NK-92 treated with Interleukin-12 subunit alpha and Interleukin-12 subunit beta, amount 100 ng/mL, for 24 hours (cell line): Measurements from ENCODE around the gene AKT3.
"Not testable (repeated sequence)": the region's sequence is repeated elsewhere in the genome, so short reads cannot be mapped to it uniquely, and the experiment has no call there.

Source experiments
- DNase-seq: peaks from one replicate; lab custom pipeline; 2025; lab: John Stamatoyannopoulos, UW

Gene AKT3

DNA sequence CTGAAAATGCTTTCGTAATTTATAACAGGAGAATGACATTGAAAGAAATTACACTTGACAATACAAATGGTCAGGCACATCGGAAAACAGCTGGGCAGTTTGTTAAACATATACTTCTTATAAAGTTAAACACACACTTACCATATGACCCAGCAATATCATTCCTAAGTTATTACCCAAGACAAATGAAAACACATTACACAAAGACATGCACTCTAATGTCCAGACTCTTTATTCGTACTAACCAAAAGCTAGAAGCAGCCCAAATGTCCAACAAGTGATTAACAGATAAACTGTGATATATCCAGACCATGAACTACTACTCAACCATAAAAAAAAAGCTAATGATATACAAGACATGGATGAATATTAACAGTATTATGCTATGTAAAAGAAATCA is 8.5 kb downstream of the AKT3 start:
- no peak for DNase-seq

DNA sequence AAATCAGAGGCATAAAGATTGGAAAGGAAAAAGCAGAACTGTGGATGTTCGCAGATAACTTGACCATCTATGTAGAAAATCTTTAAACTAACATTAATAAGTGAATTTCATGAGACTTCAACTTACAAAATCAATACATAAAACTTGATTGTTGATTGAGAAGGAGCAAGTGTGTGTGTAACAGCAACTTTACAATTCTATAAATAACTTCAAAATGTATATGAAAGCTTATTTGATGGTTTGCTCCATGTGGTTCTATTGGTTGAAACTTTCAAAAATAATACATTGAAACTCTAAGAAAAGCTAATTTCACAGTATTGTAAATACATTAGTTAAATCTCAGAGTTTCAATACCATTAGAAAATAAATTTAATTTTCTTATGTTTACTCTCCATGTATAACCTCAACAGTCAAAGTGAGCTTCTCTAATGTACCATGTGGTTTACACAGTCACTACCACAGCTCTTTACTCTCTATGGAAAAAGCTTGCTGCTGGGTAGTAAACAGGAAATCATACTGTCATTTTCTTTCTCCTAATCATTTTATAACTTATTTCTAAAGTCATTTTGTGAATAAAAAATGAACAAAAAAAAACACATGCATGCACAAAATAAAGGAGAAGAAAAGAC is 12.0 kb downstream of the AKT3 start:
- DNase-seq: no peak

DNA sequence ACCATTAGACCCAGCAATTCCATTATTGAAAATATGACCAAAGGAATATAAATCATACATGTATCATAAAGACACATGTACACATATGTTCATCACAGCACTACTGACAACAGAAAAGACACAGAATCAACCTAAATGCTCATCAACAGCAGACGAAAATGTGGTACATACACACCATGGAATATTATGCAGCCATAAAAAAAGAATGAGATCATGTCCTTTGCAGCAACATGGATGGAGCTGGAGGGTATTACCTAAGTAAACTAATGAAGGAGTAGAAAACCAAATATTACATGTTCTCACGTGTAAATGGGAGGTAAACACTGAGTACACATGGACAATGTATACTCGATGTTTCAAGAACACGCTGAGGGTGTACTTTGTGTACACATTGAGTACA is 15.9 kb downstream of the AKT3 start:
- DNase-seq: no peak

DNA sequence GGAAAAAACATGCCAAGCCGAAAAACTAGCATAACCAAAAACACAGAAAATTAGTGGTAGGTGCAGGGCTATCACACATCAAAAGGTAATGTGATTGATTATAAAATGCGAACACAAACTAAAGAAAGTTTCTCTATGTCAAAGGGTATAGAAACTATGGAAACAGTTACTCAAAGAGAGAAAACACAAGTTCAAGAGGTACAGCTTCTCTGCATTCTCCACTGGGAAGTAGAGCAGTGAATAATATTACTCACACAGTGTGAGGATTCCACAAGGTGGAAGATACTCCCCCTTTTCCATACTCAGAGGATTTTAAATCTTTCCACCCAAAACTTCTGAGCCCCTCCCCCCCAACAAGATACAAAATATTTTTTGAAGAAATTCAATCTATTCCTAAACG is 18.6 kb downstream of the AKT3 start:
- DNase-seq: no peak

DNA sequence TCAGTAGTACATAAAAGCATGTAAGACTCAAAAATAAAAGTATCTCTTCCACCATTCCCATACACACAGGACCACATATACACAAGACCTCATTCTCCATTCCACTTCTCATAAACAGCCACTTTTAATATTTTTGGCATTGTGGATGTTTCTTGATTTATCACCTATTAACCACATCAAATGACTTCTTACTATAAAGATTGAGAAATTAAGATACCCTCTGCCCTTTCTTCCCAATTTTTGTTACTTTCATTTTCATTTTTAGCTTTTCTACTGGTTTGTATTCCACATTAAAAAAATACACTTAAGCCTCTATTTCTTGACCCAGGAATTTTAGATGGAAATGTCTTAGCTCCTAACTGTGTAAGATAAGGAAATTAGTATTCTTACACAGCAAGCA is 22.8 kb downstream of the AKT3 start:
- no peak for DNase-seq

DNA sequence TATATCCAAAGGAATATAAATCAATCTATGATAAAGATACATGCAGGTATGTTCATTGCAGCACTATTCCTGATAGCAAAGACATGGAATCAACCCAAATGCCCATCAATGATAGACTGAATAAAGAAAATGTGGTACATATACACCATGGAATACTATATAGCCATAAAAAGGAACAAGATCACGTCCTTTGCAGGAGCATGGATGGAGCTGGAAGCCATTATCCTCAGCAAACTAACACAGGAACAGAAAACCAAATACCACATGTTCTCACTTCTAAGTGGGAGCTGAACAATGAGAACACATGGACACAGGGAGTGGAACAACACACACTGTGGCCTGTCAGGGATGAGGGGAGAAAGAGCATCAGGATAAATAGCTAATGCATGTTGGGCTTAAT is 25.1 kb downstream of the AKT3 start:
- DNase-seq: not testable (repeated sequence)

DNA sequence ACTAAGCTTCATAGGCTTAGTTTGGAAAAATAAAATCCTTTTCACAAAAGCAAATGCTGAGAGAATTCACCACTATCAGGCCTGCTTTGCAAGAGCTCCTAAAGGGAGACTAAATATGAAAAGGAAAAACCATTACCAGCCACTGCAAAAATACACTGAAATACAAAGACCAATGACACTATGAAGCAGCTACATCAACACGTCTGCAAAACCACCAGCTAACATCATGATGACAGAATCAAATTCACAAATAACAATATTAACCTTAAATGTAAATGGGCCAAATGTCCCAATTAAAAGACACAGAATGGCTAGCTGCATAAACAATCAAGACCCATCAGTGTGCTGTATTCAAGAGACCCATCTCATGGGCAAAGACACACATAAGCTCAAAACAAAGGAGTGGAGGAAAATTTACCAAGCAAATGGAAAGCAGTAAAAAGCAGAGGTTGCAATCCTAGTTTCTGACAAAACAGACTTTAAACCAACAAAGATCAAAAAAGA is 28.8 kb downstream of the AKT3 start:
- no peak for DNase-seq

DNA sequence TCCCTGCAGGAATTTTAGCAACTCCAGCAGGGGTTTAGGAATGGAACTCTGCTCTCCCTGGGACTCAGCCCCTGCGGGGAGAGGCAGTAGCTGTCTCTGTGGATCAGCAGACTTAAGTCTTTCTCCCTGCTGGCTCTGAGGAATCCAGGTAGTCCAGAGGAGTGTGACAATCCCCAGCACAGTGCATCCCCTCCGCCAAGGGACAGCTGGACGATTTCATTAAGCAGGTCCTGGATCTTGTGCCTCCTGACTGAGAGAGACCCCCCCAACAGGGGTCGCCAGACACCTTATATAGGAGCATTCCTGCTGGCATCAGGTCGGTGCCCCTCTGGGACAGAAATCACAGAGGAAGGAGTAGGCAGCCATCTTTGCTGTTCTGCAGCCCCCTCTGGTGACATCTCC is 30.6 kb downstream of the AKT3 start:
- DNase-seq: no peak

DNA sequence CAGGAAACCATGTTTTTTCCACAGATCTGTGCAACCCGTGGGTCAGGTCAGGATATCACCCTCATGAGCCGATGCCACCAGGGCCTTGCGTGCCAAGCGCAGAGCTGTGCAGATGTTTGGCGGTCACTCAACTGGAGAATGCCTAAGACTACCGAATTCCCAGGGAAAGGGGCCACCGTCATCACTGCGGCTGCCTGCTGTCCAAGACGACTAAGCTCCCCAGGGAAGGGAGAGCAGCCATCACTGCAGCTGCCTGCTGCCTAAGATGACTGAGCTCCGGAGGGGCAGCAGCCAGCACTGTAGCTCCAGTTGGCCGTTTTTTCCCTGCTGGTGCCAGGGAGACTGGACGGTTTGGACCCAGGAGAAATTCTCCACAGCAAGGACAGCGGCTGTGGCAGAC is 31.1 kb downstream of the AKT3 start:
- DNase-seq: no peak

DNA sequence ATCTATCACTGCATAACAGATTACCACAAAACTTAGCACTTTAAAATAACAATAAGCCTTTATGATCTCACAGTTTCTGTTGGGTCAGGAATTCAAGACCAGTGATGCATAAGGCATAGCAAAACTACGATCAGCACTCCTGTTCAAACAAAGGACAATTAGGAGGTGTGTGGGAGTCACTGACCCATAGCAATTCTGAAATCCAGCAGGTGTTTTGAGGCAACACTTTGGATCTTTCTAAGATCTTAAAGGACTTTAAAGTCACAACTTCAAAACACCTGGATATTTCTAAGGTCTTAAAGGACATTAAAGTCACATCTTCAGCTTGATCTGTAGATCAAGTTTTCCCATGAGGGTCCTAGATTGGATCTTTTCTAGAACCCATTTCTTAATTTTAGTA is 35.3 kb downstream of the AKT3 start:
- DNase-seq: no peak

DNA sequence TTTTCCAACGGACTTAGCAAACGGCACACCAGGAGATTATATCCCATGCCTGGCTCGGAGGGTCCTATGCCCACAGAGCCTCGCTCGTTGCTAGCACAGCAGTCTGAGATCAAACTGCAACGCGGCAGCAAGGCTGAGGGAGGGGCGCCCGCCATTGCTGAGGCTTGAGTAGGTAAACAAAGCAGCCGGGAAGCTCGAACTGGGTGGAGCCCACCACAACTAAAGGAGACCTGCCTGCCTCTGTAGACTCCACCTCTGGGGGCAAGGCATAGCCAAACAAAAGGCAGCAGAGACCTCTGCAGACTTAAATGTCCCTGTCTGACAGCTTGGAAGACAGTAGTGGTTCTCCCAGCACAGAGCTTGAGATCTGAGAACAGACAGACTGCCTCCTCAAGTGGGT is 42.7 kb downstream of the AKT3 start:
- DNase-seq: not testable (repeated sequence)

DNA sequence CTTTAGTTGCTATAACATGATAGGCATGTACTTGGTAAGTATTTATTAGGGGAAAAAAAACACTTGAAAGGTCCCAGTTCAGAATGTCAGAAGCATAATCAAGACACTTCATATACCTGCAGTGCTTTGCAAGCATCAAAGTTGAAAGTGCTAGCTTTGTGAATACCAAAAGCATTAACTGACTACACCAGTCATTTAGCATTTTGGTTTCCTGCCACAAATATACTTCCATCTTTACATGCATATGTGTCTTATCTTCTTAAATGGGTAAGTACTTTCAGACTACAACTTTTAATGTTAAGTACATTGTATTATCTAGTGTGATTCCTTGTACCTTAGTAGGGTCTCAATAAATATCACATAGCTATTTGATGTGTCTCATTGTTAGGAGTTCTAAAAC is 43.7 kb downstream of the AKT3 start:
- no peak for DNase-seq

DNA sequence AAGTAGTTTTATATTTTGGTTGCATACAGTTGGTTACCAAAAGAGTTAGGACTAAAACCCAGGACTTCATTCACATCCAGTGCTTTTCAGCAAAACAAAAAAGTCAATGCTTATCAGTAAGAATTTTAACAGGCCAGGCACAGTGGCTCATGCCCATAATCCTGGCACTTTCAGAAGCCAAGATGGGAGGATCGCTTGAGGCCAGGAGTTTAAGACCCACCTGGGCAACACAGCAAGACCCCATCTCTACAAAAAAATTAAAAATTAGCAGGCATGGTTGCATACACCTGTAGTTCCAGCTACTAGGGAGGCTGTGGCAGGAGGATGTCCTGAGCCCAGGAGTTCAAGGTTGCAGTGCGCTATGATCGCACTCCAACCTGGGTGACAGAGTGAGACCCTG is 47.3 kb downstream of the AKT3 start:
- no peak for DNase-seq

DNA sequence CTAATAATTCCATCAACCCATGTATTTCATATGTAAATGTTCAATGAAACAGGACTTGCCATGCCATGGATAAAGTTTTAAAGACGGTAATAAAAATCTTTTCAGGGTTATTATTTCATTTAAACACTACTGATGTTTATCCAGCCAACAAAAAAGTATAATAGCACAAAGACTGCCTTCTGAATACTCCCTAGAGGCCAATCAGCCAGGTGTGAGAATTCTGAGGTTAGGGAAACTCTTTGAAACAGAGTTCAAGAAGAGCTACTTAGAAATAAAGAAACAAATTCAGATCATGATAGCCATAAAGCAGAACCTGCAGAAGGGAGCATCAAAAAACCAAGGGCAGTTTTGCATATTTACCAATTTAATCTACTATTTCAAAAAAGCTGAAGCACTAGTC is 48.7 kb downstream of the AKT3 start:
- no peak for DNase-seq

DNA sequence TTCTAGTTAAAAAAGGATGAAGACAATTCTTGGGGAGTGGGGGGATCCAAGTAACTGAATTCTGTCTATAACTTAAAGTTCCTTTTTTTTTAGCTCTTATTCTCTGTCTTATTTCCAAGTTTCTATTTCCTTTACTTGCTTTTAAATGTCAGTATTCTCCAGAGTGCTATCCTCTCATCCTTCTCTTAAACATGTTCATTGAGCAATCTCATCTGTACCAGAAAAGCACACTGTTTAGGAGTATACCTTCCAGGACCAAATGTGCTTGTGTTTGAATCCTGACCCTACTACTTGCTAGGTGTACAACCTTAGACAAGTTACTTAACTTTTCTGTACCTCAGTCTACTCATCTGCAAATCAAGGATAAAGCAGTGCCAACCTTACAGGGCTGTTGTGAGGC is 50.1 kb downstream of the AKT3 start:
- no peak for DNase-seq

DNA sequence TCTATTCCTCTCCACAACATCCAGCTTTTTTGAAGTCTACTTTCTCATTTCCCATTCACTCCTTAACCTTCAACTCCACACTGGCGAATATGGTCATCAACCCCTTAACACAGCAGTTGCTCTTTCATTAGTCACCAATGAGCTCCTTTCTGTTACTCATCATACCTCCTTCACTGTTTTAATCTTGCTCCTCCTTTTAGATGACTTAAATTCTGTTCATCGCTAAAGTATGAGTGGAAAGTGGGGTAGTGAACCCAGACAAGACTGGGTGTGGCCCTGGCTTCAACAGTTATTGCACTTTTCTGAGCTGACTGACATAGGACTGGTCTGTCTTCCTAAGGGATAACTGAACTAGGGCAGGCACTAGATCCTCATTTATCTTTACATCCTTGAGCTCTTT is 51.3 kb downstream of the AKT3 start:
- DNase-seq: no peak

DNA sequence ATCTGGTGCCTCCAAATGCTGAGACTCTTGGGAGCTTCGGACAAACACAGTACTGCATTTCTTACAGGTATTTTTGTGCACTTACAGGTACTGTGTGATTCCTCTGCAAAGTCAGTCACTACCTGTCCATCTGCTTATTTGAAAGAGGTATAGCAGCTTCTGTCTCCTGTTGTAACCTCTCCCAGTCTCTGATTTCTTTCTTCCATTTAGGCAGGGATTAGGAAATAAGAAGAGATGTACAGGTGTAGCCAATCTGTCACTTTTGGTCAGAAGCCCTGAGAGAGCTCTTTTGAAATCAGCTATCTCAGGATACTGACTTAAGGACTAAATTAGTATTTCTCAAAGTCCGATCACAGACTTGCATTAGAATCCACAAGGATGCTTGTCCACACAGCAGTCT is 54.0 kb downstream of the AKT3 start:
- DNase-seq: no peak

DNA sequence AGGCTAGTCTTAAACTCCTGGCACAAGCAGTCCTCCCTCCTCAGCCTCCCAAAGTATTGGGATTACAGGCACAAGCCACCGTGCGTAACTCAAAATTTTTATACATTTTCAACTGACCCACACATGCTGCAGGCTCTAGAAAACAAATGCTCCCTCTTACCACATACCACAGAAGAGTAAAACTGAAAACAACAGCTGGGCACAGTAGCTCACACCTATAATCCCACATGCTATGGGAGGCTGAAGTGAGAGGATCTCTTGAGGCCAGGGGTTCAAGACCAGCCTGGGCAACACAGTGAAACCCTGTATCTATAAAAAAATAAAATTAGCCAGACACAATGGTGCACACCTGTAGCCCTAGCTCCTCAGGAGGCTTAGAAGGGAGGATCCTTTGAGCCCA is 56.7 kb downstream of the AKT3 start:
- no peak for DNase-seq

DNA sequence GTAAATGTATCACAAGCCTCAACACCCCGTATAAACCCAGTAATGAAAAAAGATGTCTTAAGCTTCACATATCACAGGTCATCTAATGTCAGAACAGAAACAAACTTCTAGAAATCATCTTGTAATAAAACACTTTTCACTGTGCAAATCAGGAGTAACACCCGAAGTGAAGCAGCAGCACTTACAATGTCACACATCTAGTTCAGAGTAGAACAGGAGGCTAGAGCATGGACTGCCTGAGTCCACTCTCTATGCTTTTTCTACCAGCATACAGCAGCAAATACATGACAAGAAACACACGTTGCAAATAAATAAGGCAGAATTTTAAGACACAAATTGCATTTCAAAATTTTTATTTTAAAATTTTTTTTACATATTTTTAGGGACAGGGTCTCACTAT is 57.2 kb downstream of the AKT3 start:
- DNase-seq: no peak

DNA sequence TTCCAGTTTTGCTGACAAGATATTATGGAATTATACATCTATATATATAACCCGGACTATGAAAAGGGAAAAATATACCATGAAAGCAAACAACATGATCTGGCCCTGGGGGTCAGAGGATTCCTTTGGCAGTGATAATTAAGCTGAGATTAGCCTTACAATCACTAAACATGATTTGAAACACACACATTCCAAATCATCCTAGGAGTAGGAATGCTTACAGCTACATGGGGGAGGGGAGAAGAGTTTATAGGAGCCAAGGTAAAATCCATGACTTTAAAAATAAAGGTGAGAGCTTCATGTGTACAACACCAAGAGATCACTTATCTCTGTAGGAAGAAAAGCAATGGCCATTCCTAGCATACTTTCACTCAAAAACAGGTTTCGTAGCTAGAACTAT is 57.6 kb downstream of the AKT3 start:
- no peak for DNase-seq

DNA sequence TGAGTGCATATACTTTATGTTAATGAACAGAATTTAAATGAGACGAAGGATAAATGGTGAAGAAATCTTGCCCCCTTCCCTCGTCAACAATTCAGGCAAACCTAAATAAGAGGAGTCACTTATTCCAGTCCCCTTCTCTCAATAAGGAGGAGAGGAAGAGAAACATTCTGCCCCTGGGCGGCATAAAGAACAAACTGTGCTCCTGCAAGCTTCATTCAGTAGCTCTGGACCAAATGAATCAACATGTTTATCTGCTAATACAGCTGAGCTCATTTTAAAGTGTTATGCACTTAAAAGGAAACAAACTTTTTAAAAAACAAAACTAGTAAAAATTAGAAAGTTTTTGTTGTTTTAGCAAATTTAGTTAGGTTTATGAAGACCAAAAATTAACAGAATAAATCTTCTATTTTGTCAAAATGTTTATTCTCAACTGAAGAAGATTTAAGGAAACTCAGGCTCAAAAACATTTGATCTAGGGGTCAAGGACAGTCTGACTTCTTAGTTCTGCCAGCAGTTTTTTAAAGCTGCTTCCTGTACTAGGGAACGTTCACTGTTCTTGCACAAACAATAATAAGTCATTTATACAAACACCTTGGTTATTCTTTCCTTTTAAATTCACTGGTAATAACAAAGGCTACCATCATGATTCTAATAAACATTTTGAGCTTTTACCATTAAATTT is 58.3 kb downstream of the AKT3 start:
- DNase-seq: no peak

DNA sequence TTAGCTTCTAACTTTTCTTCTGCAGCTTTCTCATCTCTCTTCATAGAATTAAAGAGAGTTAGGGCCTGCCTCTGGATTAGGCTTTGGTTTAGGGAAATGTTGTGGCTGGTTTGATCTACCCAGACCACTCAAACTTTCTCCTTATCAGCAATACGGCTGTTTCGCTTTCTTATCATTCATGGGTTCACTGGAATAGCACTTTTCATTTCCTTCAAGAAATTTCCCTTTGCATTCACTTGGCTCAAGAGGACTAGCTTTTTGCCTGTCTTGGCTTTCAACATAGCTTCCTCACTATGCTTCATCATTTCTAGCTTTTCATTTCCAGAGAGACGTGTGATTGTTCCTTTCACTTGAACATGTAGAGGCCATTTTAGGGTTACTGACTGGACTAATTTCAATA is 59.6 kb downstream of the AKT3 start:
- DNase-seq: no peak

DNA sequence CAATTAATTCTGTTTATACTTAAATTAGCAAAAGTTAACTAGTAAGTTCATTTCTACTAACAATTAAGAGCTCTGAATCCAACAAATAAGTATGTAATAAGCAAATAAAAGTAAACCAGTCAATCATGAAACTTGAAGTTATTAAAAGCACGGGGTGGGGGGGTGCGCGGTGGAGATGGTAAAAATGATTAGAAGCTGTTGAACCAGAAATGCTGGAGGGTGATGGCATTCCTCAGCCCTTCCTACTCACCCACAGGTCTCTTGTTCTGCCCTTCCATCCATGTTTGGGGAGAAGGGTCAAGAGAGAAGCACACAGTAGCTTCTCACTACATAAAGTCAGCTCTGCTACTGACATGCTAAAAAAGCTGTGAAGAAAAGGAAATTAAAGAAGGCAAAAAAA is 63.5 kb downstream of the AKT3 start:
- DNase-seq: no peak

DNA sequence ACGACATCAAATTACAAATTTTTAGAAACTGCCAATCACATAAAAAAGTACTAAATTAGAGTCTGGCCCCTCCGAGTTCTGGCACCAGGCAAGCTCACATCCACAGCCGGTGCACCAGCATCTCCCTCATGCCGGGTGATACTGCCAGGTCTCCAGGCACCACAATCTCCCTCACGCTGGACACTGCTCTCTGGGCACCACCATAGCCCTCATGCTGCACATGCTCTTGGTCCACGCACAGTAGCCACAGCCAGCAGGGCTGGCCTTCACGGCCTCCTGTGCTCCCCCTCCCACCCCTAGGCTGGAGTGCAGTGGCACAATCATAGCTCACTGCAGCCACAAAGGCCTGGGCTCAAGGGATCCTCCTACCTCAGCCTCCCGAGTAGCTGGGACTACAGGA is 65.5 kb downstream of the AKT3 start:
- no peak for DNase-seq
